ENCODE data around the gene THAP4.
A peak's percentile ranks its signal among the peaks of the same experiment; 100 is the strongest.

THAP4 gene

DNA sequence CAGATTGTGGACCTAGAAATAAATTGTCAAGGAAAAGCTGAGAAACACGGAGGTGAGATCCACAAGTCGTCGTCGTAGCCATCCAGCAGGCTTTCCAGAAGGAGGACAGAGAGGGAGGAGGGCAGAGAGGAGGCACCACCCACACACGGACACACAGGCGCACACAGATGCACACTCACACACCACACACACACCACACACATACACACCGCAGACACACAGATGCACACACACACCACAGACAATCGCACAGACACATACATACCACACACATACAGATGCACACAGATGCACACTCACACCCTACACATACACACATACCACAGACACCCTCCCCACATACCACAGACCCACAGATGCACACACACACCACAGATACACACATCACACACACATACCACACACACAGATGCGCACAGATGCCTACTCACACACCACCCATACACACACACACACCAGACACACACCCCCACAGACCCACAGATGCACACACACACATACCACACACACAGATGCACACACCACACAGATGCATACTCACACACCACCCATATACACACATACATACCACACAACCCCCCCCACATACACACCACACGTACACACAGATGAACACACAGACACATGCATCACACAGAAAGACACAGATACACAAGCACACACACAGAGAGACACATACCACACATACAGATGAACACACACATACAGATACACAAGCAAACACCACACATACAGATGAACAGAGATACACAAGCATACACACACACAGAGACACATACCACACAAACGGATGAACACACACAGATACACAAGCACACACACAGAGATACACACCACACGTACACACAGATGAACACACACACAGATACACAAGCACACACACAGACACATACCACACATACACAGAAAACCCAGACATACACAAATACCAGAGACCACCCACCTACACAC lies 91.2 kb downstream of the THAP4 start:
- DNase-seq = no peak

DNA sequence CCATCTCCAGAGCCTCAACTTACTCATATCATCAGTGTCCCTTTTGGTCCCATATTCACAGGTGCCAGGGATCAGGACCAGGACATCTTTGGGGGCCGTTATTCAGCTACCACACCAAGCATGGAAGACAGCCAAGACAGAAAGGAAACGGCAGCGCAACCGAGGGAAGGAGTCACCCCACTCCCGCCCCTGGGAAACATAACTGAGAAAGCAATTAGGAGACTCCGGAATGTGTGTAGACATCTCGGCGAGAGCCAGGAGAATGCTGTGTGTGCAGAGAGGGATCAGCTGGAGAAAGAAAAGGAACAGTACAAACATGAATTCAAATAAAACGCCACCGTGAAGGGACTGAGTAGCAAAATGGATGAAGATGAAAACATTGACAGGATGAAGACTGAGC lies 91.9 kb downstream of the THAP4 start:
- no peak for DNase-seq

DNA sequence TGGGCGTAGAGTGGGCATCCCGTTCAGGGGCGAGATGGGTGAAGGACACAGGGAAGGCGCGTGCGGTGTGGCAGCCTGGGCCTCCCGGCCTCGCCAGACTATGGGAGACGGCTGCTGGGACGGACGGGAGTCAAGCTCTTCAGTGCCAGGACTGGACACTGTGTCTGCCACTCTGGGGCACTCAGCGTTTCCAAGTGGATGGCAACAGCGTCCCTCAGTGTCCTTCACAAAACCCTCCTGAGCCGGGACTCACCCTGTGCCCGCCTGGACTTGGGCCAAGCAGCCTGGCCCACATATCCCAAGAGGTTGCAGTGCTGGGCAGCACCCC lies 94.7 kb downstream of the THAP4 start:
- DNase-seq = no peak

DNA sequence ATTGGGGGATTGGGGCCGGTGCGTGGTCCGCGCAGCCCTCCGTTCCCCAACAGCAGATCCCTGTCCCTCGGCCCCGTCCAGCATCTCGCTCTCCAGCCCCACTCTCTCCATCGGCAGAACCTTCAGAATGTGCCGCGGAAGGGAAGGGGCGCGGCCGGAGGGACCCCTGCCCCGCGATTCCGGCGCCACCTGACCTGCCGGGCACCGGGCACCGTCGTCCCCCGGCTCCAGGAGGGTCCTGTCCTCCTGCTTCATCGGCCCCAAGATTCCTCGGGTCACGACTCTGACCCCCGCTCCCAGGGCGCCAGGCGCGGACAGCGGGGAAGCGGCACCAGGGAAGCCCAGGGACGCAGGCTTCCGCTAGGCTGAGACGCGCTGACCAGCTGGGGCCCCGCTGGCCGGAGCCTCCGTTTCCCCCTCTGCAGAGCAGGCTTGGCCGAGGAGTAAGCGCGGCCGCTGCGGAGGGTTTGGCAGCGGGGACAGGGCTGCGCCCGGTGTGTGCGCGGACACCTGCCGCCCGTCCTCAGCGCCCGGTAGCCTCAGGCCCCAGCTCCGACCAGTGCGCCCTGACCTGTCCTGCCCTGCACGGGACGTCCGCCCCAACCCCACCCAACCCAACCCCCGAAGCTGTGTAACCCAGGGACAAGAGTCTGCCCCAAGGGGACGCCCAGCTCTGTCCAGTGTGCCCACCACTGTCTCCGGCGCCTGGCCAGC lies 95.2 kb downstream of the THAP4 start:
- no peak for DNase-seq

DNA sequence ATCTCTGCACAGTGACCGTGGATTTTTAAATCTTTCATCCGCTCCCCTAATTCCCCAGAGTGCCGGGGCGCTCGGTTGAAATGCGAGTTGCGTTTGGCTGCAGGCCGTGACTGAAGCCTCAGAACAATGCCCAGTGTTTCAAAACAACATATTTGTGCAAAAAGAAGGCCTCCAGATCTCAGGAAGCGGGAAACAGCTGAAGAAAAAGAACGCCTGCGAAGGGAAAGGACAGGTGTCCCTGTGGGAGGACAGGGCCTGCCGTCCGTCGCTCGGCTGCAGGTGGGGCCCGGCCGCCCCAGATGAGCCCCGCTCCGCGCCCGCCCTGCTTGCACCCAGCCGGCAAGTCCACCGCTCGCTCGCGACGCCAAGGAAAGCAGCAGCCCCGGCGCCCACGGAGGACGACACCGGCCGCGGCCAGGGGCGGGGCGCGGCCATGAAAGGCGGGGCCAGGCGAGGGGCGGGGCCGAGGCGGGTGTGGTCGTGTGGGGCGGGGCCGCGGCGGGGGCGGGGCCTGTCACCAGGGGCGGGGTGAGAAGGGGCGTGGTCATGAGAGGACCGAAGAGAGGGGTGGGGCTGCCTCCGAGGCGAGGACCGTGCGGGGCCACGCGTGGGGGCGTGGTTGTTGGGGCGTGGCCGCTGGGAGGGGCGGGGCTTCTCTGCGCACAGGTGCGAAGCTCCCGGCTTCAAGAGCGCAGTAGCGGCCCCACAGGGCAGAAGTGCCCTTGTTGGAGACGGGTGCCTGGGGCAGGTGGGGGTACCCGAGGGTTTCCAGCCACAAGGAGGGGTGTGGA lies 96.0 kb downstream of the THAP4 start:
- peak; percentile 72 for DNase-seq

DNA sequence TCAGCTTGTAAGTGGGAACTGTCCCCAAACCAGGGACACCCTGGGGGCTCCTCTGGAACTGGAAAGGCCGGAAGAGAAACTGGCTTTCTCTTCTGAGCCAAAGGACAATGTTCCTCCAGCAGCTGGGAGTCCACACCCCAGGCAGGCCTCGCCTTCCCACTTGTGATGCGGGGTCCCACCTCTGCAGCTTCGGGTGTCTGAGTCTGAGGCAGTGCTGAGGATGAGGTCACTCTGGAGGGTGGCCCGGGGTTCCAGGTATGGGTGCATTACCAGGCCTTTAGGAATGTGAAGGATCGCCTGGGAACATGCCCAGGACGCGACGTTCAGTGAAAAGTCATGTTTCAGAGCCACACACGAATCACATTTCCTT lies 96.6 kb downstream of the THAP4 start:
- no peak for DNase-seq

DNA sequence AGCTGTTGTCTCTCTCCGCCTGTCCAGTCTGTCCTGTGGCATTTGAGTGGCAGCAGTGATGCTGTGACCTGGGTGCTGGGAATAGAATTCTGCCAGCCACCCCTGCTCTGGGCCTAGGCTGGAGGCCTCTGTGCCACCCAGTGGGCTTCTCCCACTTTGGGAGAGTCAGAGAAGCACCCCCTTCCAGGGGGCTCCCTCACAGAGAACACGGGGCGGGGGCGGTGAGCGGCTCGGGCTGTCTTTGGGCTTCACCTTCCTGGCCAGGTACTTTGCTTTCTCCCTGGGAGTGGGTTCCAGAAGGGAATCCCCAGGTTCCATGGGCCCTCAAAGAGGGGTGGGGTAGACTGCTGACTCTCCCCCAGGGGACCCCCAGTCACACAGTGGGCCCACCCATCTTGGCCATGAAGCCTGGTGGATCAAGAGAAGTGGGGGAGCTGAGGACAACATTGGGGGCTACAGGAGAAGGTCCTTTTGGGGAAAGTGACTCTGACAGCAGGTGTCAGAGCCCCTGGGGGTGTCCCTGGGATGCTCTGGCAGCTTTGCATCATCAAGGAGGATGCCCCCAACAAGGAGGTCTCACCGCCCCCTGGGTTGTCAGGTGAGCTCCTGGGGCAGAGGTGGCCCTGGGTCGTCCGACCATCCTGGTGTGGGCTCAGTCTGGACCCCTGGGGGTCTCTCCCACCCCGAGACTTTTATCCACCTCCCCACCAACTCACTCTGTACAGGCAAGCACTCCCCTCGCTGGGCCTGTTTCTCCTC lies 97.2 kb downstream of the THAP4 start:
- no peak for DNase-seq

DNA sequence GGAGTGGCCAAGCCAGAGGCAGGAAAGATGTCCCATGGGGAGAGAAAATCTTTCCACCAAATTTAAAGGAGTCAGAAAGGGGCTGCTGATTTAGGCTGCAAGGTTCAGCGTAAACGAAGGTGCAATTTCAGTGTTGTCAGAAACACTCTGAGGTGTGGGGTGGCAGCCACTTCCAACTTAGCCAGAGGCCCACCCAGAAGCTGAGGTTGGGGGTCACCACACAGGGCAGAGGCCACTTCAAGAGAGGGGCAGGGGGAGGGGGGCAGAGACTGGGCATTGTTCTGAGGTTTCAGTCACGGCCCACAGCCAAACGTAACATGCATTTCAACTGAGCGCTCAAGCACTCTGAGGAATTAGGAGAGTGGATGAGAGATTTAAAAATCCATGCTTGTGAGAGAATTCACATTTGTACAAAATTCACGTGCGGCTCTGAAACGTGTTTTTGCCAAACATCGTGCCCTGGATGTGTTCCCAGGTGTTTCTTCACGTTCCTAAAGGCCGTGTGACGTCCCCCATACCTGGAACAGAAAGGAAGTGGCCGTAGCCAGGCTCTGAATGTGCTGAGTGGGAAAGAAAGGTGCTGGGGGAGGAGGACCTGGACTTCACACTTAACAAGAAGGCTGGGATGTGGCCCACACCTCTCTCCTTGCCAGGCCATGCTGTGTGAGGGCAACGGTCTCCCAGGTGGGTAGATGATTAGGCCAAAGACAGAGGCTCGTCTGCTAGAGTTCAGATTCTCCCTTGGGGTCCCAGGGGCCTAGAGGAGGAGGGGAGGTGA lies 97.9 kb downstream of the THAP4 start:
- DNase-seq = no peak

DNA sequence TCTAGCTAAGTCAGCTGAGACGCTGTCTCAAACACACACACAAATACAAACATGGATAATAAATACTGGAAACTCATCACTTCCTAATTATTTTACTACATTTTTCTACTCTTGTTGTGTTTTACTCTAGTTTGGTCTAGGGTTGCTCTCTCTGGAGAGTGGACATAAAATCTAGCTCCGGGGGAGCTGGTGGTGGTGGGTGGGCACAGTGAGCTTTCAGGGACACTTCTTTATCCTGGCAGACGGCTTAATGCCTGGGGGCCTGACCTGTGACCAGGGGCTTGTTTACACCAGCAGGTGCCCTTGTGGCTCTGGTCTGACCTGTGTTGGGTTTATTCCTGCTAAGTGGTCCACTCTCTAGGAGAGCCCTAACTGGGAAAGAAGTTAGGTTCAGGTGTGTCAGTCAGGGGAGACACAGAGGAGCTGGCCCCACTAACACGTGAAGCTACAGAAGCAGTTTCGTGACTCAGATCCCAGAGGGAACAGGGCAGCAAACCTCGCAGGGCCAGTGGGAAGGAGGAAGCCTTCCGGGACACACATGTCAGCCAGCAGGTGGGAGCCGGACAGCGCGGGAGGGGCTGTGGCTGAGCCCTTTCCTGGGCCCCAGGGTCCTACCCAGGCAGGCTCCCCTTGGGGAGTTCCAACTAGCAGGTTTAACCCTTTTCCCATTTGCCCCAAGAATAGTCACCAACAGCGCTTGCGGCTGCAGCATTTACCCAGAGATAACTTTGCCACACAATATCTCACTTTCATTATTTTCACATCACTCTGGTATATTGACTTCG lies 100.9 kb downstream of the THAP4 start:
- DNase-seq = no peak

DNA sequence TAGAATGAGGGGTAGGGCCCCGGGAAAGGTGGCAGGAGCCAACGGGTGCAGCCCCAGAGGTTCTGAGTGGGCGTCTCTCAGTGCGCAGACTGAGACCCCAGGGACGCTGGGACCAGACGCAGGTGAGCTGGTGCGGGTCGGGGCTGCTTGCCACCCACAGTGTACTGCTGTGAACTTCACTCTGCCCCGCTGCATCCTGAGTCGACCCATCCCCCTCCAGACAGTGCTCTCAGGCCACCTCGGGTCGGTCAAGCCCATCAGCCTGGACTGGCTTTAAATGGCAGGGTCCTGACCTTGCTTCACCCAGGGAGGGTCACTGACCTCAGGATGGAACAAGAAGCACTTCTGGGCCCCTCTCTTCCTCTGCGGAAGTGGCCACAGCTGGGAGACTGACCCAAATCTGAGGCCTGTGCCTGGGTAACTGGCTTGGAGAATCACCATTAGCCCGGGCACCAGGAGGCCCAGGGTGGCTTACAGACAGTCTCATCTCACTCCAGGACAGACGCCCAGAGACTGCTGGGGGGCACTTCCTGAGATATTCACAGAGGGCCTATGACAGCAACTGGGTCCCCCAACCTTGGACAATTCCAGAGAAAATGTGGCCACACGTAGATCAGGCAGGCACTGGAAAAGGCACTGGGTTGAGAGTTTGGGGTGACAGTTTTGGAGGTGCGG lies 102.1 kb downstream of the THAP4 start:
- no peak for DNase-seq
